HepG2 (cell line): ENCODE data around the gene RNF149. TPM values are rescaled to one million over a fixed set of nuclear protein-coding genes. Genes with fewer than 3 reads are reported as not detected.

Experiments used
- CBX5 ChIP-seq: sonication (generic); formaldehyde crosslinking; IDR thresholded peaks from 2 replicates; pipeline ENCODE4 v1.4.0; 2020; ENCODE audit warnings: missing genetic modification reagents, borderline replicate concordance
- CCAR2 ChIP-seq: fragments of 200-400 bp; formaldehyde crosslinking; optimal IDR thresholded peaks from 2 replicates; pipeline ENCODE3; 2018; ENCODE audit warnings: low read depth, mild to moderate bottlenecking, low read length, moderate library complexity
- DPF2 ChIP-seq: sonication (generic); formaldehyde crosslinking; IDR thresholded peaks from 2 replicates; pipeline ENCODE4 v1.4.0; 2020; ENCODE audit warnings: mild to moderate bottlenecking, low read depth, missing genetic modification reagents, borderline replicate concordance
- EED ChIP-seq: sonication (generic); formaldehyde crosslinking; IDR thresholded peaks from 2 replicates; pipeline ENCODE4 v1.5.0; 2020; ENCODE audit warnings: mild to moderate bottlenecking, missing genetic modification reagents
- FOXO1 ChIP-seq: sonication (generic); formaldehyde crosslinking; IDR thresholded peaks from 2 replicates; pipeline ENCODE4 v1.4.0; 2020; ENCODE audit warnings: missing genetic modification reagents
- KLF11 ChIP-seq: IDR thresholded peaks from 2 replicates; pipeline ENCODE4 v1.6.1; 2016; ENCODE audit warnings: missing compliant biosample characterization
- PHF21A ChIP-seq: sonication (generic); formaldehyde crosslinking; IDR thresholded peaks from 2 replicates; pipeline ENCODE4 v1.5.0; 2020; ENCODE audit warnings: mild to moderate bottlenecking, missing genetic modification reagents
- SUZ12 ChIP-seq: fragments of 150-350 bp; IDR thresholded peaks from 2 replicates; pipeline ENCODE4 v1.6.1; 2014; ENCODE audit warnings: low read depth, low read length
- YY1 ChIP-seq: IDR thresholded peaks from 2 replicates; pipeline ENCODE4 v1.6.1; 2011; ENCODE audit warnings: low read length, low read depth, moderate library complexity, mild to moderate bottlenecking; ENCODE audit not compliant: insufficient read depth, insufficient replicate concordance
- ZNF446 ChIP-seq: sonication (generic); formaldehyde crosslinking; IDR thresholded peaks from 2 replicates; pipeline ENCODE4 v1.5.0; 2020; ENCODE audit warnings: mild to moderate bottlenecking, missing genetic modification reagents
- ZNF564 ChIP-seq: sonication (generic); formaldehyde crosslinking; IDR thresholded peaks from 2 replicates; pipeline ENCODE4 v1.8.1; 2023; ENCODE audit warnings: mild to moderate bottlenecking, missing genetic modification reagents
- ZNF616 ChIP-seq: sonication (generic); formaldehyde crosslinking; IDR thresholded peaks from 2 replicates; pipeline ENCODE4 v1.5.0; 2020; ENCODE audit warnings: low read depth, mild to moderate bottlenecking, missing genetic modification reagents
- ZNF713 ChIP-seq: sonication (generic); formaldehyde crosslinking; IDR thresholded peaks from 2 replicates; pipeline ENCODE4 v1.4.0; 2020; ENCODE audit warnings: mild to moderate bottlenecking, missing genetic modification reagents
- ZNF773 ChIP-seq: sonication (generic); formaldehyde crosslinking; IDR thresholded peaks from 2 replicates; pipeline ENCODE4 v1.4.0; 2020; ENCODE audit warnings: missing genetic modification reagents, borderline replicate concordance
- polyA plus RNA-seq, 8 experiments: library from polyadenylated mRNA; depleted of rRNA in 3 of 8; stranded (reverse) in 7 of 8; unstranded in 1 of 8; fragments of >200 nt; fragmentation: Illumina TruSeq in 4 of 8; extraction: Trizol in 4 of 8; gene quantifications; 2 replicates each; pipeline versions ENCODE4 v1.2.1 to v1.2.3, GENCODE V29; 2011 to 2016; ENCODE audit warnings: low read depth in 4 of 8, missing spikeins in 1 of 8, mixed read lengths in 1 of 8; ENCODE audit not compliant: insufficient read depth in 1 of 8
- total RNA-seq, 5 experiments: library from RNA; depleted of rRNA; stranded (reverse); fragments of >200 nt; fragmentation: Illumina TruSeq; extraction: Trizol; gene quantifications; 2 replicates each; pipeline ENCODE4 v1.2.3, GENCODE V29; 2016; ENCODE audit warnings: low read depth in 1 of 5
- TF ChIP-seq, protein P1 (sequence below): sonication (generic); formaldehyde crosslinking; IDR thresholded peaks from 2 replicates; pipeline ENCODE4 v1.4.0; 2020; ENCODE audit warnings: missing genetic modification reagents
- TF ChIP-seq, protein P2 (sequence below): sonication (generic); formaldehyde crosslinking; IDR thresholded peaks from 2 replicates; pipeline ENCODE4 v1.4.0; 2020; ENCODE audit warnings: missing genetic modification reagents, borderline replicate concordance
- TF ChIP-seq, protein P3 (sequence below): sonication (generic); formaldehyde crosslinking; IDR thresholded peaks from 2 replicates; pipeline ENCODE4 v1.8.1; 2023; ENCODE audit warnings: mild to moderate bottlenecking, inconsistent platforms, moderate library complexity, missing genetic modification reagents, borderline replicate concordance
- TF ChIP-seq, protein P4 (sequence below): sonication (generic); formaldehyde crosslinking; IDR thresholded peaks from 2 replicates; pipeline ENCODE4 v1.4.0; 2020; ENCODE audit warnings: missing genetic modification reagents, mild to moderate bottlenecking, borderline replicate concordance
- TF ChIP-seq, protein P5 (sequence below): sonication (generic); formaldehyde crosslinking; IDR thresholded peaks from 2 replicates; pipeline ENCODE4 v1.4.0; 2020; ENCODE audit warnings: missing genetic modification reagents

The RNF149 gene
- total and polyA plus RNA-seq, 2 of the 13 experiments (the other 11 are each of a cell fraction or from before 2014, with no cell fraction given) = 87.6 to 109 TPM

DNA sequence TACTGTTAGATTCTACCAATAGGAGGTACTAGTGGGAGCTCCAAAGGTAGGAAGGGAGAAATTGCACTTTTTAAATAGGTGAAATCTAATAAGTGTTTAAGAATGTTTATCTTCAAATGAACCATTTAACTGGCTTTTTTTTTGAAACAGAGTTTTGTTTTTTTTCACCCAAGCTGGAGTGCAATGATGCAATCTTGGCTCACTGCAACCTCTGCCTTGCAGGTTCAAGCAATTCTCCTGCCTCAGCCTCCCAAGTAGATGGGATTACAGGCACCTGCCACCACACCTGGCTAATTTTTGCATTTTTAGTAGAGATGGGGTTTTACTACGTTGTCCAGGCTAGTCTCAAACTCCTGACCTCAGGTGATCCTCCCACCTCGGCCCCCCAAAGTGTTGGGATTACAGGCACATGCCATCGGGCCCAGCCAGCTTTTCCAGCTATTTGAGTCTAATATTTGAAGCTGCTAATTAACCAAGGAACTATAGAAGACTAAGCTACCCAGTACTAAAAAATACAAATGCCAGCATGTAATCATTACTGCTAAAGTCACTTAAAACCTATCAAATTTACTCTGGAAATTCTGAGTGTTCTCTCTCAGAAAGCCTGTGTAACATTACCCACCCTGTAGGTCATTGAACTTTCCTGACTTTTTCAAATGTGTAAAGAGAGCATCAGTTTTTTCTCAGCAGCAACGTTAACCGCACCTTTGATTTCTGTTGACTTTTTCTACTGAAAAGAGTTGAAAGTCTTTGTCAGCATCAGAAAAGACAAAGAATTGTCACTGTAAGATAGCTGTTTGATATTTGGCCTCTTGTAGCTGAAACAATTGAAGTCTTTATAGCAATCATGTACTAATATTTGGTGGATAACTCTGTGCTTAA, 24.6 kb upstream of the RNF149 start (continued):
- TF ChIP-seq DPF2 (CRISPR knock-in tag) (peak; percentile 48; the same call in 1 of the 2 replicates), YY1 (no peak), ZNF446 (CRISPR knock-in tag) (no peak), CCAR2 (no peak), ZNF564 (CRISPR knock-in tag) (0 out of 2 replicates have a peak, but pooled peaks have one; percentile 29), CBX5 (CRISPR knock-in tag) (no peak), FOXO1 (peak; percentile 60; the same call in 1 of the 2 replicates), ZNF713 (no peak), KLF11 (CRISPR knock-in tag) (no peak), EED (CRISPR knock-in tag) (no peak), SUZ12 (no peak), PHF21A (CRISPR knock-in tag) (peak; percentile 68), ZNF773 (CRISPR knock-in tag) (no peak), ZNF616 (CRISPR knock-in tag) (no peak)
- TF ChIP-seq, protein P1, sequence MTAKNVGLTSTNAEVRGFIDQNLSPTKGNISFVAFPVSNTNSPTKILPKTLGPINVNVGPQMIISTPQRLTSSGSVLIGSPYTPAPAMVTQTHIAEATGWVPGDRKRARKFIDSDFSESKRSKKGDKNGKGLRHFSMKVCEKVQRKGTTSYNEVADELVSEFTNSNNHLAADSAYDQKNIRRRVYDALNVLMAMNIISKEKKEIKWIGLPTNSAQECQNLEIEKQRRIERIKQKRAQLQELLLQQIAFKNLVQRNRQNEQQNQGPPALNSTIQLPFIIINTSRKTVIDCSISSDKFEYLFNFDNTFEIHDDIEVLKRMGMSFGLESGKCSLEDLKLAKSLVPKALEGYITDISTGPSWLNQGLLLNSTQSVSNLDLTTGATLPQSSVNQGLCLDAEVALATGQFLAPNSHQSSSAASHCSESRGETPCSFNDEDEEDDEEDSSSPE (CRISPR knock-in tag) = no peak
- TF ChIP-seq, protein P2, sequence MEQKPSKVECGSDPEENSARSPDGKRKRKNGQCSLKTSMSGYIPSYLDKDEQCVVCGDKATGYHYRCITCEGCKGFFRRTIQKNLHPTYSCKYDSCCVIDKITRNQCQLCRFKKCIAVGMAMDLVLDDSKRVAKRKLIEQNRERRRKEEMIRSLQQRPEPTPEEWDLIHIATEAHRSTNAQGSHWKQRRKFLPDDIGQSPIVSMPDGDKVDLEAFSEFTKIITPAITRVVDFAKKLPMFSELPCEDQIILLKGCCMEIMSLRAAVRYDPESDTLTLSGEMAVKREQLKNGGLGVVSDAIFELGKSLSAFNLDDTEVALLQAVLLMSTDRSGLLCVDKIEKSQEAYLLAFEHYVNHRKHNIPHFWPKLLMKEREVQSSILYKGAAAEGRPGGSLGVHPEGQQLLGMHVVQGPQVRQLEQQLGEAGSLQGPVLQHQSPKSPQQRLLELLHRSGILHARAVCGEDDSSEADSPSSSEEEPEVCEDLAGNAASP (CRISPR knock-in tag) = peak; percentile 61; the same call in 1 of the 2 replicates
- TF ChIP-seq, protein P3, sequence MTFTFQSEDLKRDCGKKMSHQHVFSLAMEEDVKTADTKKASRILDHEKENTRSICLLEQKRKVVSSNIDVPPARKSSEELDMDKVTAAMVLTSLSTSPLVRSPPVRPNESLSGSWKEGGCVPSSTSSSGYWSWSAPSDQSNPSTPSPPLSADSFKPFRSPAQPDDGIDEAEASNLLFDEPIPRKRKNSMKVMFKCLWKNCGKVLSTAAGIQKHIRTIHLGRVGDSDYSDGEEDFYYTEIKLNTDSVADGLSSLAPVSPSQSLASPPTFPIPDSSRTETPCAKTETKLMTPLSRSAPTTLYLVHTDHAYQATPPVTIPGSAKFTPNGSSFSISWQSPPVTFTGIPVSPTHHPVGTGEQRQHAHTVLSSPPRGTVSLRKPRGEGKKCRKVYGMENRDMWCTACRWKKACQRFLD (CRISPR knock-in tag) = no peak
- TF ChIP-seq, protein P4, sequence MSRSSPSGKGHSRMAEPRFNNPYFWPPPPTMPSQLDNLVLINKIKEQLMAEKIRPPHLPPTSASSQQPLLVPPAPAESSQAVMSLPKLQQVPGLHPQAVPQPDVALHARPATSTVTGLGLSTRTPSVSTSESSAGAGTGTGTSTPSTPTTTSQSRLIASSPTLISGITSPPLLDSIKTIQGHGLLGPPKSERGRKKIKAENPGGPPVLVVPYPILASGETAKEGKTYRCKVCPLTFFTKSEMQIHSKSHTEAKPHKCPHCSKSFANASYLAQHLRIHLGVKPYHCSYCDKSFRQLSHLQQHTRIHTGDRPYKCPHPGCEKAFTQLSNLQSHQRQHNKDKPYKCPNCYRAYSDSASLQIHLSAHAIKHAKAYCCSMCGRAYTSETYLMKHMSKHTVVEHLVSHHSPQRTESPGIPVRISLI (CRISPR knock-in tag) = peak; percentile 92; the same call in 1 of the 2 replicates
- TF ChIP-seq, protein P5, sequence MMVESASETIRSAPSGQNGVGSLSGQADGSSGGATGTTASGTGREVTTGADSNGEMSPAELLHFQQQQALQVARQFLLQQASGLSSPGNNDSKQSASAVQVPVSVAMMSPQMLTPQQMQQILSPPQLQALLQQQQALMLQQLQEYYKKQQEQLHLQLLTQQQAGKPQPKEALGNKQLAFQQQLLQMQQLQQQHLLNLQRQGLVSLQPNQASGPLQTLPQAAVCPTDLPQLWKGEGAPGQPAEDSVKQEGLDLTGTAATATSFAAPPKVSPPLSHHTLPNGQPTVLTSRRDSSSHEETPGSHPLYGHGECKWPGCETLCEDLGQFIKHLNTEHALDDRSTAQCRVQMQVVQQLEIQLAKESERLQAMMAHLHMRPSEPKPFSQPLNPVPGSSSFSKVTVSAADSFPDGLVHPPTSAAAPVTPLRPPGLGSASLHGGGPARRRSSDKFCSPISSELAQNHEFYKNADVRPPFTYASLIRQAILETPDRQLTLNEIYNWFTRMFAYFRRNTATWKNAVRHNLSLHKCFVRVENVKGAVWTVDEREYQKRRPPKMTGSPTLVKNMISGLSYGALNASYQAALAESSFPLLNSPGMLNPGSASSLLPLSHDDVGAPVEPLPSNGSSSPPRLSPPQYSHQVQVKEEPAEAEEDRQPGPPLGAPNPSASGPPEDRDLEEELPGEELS (CRISPR knock-in tag) = peak; percentile 83
